ENCODE data around the gene UBE3C.

Gene UBE3C

GRCh38 chr7:157168571-157168970, 29.8 kb downstream of the UBE3C start:
- TF ChIP-seq TAF1 (IDR thresholded peaks at IDR 0.05; ENCODE audit: low read depth) (no peak), CREB1 (IDR thresholded peaks at IDR 0.05; ENCODE audit: low read depth) (no peak), TCF12 (IDR thresholded peaks at IDR 0.05; ENCODE audit: low read depth) (no peak), YY1 (IDR thresholded peaks at IDR 0.05; ENCODE audit: low read depth) (no peak), RAD21 (IDR thresholded peaks at IDR 0.05; ENCODE audit: low read depth) (no peak), TEAD4 (IDR thresholded peaks at IDR 0.05) (no peak), REST (IDR thresholded peaks at IDR 0.05; ENCODE audit: low read depth) (no peak)

- TF ChIP-seq TCF12 (IDR thresholded peaks at IDR 0.05; ENCODE audit: low read depth) = no peak
- TF ChIP-seq EP300 (IDR thresholded peaks at IDR 0.05; ENCODE audit: borderline replicate concordance) = no peak
- TF ChIP-seq RAD21 (IDR thresholded peaks at IDR 0.05; ENCODE audit: low read depth) = no peak
- TF ChIP-seq EGR1 (IDR thresholded peaks at IDR 0.05) = no peak
- no peak for TF ChIP-seq TAF1 (IDR thresholded peaks at IDR 0.05; ENCODE audit: low read depth)
- TF ChIP-seq ZBTB7A (IDR thresholded peaks at IDR 0.05; ENCODE audit: low read depth) = no peak
- no peak for TF ChIP-seq REST (IDR thresholded peaks at IDR 0.05; ENCODE audit: low read depth)
- no peak for TF ChIP-seq USF1 (IDR thresholded peaks at IDR 0.05)
- no peak for TF ChIP-seq TEAD4 (IDR thresholded peaks at IDR 0.05)
- no peak for TF ChIP-seq YY1 (IDR thresholded peaks at IDR 0.05; ENCODE audit: low read depth)
- no peak for TF ChIP-seq FOXM1 (IDR thresholded peaks at IDR 0.05; ENCODE audit: borderline replicate concordance, low read depth)
- TF ChIP-seq CREB1 (IDR thresholded peaks at IDR 0.05; ENCODE audit: low read depth) = no peak
- no peak for TF ChIP-seq NFIC (IDR thresholded peaks at IDR 0.05)
- TF ChIP-seq CEBPB (IDR thresholded peaks at IDR 0.05) = no peak
- TF ChIP-seq MAX (IDR thresholded peaks at IDR 0.05) = no peak
Observed at GRCh38 chr7:157176771-157177170, 38.0 kb downstream of the UBE3C start.

GRCh38 chr7:157177333-157177982, 38.7 kb downstream of the UBE3C start:
- TF ChIP-seq FOXM1 (IDR thresholded peaks at IDR 0.05; ENCODE audit: borderline replicate concordance, low read depth) (no peak), CEBPB (IDR thresholded peaks at IDR 0.05) (no peak), YY1 (IDR thresholded peaks at IDR 0.05; ENCODE audit: low read depth) (no peak), EGR1 (IDR thresholded peaks at IDR 0.05) (no peak), TCF12 (IDR thresholded peaks at IDR 0.05; ENCODE audit: low read depth) (no peak), ZBTB7A (IDR thresholded peaks at IDR 0.05; ENCODE audit: low read depth) (no peak), TEAD4 (IDR thresholded peaks at IDR 0.05) (no peak), EP300 (IDR thresholded peaks at IDR 0.05; ENCODE audit: borderline replicate concordance) (no peak), NFIC (IDR thresholded peaks at IDR 0.05) (no peak), REST (IDR thresholded peaks at IDR 0.05; ENCODE audit: low read depth) (no peak), MAX (IDR thresholded peaks at IDR 0.05) (no peak), TAF1 (IDR thresholded peaks at IDR 0.05; ENCODE audit: low read depth) (no peak), RAD21 (IDR thresholded peaks at IDR 0.05; ENCODE audit: low read depth) (no peak), CREB1 (IDR thresholded peaks at IDR 0.05; ENCODE audit: low read depth) (no peak)

GRCh38 chr7:157177983-157178381, 39.3 kb downstream of the UBE3C start:
- TF ChIP-seq FOXM1 (IDR thresholded peaks at IDR 0.05; ENCODE audit: borderline replicate concordance, low read depth) (no peak), USF1 (IDR thresholded peaks at IDR 0.05) (no peak), TAF1 (IDR thresholded peaks at IDR 0.05; ENCODE audit: low read depth) (no peak), EP300 (IDR thresholded peaks at IDR 0.05; ENCODE audit: borderline replicate concordance) (no peak), TCF12 (IDR thresholded peaks at IDR 0.05; ENCODE audit: low read depth) (no peak), EGR1 (IDR thresholded peaks at IDR 0.05) (no peak), TEAD4 (IDR thresholded peaks at IDR 0.05) (no peak), ZBTB7A (IDR thresholded peaks at IDR 0.05; ENCODE audit: low read depth) (no peak), REST (IDR thresholded peaks at IDR 0.05; ENCODE audit: low read depth) (no peak), RAD21 (IDR thresholded peaks at IDR 0.05; ENCODE audit: low read depth) (no peak), MAX (IDR thresholded peaks at IDR 0.05) (no peak), NFIC (IDR thresholded peaks at IDR 0.05) (no peak), CEBPB (IDR thresholded peaks at IDR 0.05) (no peak), CREB1 (IDR thresholded peaks at IDR 0.05; ENCODE audit: low read depth) (no peak), YY1 (IDR thresholded peaks at IDR 0.05; ENCODE audit: low read depth) (no peak)

All from Ishikawa (cell line).